T-helper 2 cell treated with Interferon-gamma antibody and Interleukin-4, amounts not matched to agents 100 ng/mL and 5 ng/mL, for 36 hours (primary cell): ENCODE data around the gene C1orf105. TPM values are rescaled to one million over a fixed set of nuclear protein-coding genes. Genes with fewer than 3 reads are reported as not detected.
"Not testable (repeated sequence)": the region's sequence is repeated elsewhere in the genome, so short reads cannot be mapped to it uniquely, and the experiment has no call there.

Experiments
- intact Hi-C: fragments of 100-400 bp; cut with micrococcal nuclease; formaldehyde crosslinking; loops from one replicate; pipeline ENCODE4 v1.15.1; 2023
- total RNA-seq: library from RNA; stranded (reverse); gene quantifications from 2 replicates; pipeline ENCODE4 v1.2.3, GENCODE V29; 2022

Gene C1orf105
- total RNA-seq, 1 donor from 2014 or later, result not detected

DNA sequence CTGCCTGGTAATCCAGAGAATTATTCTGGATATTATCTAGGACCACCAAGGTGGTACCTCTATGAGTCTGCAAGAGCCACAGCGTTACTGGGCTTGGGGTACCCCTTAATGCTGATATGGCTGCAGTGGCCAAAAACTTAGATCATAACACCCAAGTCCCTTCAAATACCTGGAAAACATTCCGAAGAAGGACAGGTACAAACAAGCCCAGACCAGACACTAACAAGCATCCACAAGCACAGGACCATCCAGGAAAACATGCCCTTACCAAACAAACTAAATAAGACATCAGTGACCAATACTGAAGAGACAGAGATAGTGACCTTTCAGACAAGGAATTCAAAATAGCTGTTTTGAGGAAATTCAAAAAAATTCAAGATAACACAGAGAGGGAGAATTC, 2.9 kb downstream of the C1orf105 start:
- intact Hi-C loops, result no loop called here

DNA sequence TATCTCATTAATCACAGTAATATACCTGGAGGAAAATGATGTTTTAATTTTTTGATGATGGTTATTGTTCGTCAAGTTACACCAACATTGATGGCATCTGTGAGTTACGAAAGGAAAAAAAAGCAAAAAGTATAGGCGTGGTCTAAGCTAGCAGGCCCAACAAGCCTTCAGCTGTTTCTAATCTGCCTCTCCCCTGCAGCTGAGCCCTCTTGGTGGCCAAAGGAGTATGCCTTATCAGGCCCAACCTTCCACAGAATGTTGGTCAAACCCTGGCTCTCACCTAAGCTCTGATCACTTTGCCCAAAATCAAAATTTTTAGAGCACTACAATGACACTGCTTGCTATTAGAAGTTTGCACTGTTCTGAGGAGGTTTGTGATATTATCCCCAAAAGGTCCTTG, 4.9 kb downstream of the C1orf105 start:
- intact Hi-C loops, result loop anchor here (5.0 kb wide), 1 partner anchor 643 kb away; the partner anchor contains the start of gene METTL13

DNA sequence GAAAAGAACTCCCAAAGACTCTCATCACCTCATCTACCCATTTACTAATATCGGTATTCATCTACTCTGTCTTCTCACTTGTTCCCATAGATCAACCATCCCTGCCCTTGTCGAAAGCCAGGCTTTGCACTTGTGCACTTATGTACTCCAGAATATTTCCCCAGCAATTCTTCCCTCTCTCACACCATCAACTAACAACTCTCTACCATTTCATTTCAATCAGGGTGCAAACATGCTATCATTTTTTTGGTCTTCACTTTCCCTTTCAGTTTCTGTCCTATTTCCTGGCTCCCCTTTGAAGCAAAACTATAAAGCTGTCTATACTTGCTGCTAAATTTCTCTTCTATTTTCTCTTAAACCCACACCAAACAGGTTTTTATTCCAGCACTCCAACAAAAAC, 6.7 kb downstream of the C1orf105 start:
- intact Hi-C loops, result loop anchor here (1.0 to 5.0 kb wide), 3 partner anchors 28 to 645 kb away; partner anchors contain the start of gene METTL13

DNA sequence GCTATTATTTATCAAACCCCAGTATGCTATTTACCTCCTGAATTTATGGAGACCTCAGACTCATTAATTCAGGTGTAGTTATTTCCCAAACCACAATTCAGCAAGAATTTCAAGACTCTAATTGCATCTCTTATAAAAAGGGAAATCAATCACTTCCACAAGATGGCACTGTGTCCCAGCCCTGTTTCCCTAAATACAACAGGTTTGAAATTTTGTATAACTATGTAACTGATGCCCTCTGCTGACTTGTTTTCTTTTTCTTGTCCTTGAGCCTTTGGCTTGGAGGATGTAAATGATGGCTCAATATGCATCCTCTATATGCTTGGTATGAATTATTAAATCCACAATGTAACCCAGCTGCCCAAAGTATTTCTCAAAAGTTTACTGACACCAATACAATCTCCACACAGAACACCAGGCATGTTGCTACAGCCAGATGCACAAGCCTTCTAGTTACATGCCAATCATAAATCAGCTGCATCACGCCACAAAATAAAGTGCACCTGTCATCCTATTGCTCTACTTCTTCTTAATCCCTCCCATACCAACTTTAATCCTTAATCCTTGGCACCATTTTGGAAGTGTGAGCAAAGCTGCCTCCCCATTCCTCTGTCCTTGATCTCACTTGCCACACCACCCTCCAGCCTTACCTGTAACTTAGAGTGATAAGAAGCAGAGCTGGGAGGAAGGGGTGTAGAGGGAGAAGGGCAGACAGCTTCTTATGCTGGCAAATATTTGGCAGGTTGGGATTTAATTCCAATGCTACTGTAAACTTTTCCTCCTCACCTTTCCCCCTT, 9.0 kb downstream of the C1orf105 start:
- intact Hi-C loops, result loop anchor here (1.0 to 5.0 kb wide), 5 partner anchors 15 to 647 kb away; partner anchors contain the start of genes METTL13 and PIGC

DNA sequence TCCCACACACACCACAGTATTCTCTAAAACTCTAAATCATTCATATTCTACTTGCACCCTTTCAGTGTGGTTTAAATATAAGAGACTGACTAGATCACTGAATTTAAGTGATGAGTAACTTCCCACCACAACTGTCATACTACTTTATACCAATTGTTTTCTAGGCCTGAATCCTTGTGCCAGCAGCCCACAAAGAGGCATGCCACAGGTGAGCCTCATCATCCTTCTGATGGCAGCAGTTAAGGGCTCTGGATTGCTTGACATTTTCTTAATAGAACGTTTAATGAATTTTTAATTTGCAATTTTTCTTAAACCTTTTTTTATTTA, 9.6 kb downstream of the C1orf105 start:
- intact Hi-C loops, result no loop called here

DNA sequence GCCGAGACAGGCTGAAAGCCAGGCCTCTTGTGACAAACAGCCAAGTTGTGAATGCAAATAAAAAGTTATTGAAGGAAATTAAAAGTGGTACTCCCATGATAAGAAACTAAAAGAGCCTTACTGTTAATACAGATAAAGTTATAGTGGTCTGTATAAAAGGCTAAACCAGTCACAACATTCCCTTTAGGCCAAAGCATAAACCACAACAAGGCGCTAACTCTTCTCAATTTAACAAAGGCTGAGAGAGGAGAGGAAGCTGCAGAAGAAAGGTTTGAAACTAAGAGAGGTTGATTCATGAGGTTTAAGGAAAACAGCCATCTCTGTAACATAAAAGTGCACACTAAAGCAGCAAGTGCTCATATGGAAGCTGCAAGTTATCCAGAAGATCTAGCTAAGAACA, 10.7 kb downstream of the C1orf105 start:
- intact Hi-C loops, result no loop called here

DNA sequence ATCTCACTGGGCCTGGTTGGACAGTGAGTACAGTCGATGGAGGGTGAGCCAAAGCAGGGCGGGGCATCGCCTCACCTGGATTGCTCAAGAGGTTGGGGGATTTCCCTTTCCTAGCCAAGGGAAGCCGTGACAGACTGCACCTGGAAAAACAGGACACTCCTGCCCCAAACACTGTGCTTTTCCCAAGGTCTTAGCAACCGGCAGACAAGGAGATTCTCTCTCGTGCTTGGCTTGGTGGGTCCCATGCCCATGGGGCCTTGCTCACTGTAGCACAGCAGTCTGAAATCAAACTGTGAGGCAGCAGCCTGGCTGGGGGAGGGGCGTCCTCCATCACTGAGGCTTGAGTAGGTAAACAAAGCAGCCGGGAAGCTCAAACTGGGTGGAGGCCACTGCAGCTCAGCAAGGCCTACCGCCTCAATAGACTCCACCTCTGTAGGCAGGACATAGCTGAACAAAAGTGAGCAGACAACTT, 11.3 kb downstream of the C1orf105 start:
- intact Hi-C loops, result no loop called here

DNA sequence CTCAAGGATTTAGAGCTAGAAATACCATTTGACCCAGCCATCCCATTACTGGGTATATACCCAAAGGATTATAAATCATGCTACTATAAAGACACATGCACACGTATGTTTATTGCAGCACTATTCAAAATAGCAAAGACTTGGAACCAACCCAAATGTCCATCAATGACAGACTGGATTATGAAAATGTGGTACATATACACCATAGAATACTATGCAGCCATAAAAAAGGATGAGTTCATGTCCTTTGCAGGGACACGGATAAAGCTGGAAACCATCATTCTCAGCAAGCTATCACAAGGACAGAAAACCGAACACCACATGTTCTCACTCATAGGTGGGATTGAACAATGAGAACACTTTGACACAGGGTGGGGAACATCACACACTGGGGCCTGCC, 16.7 kb downstream of the C1orf105 start:
- intact Hi-C loops, result not testable (repeated sequence)

DNA sequence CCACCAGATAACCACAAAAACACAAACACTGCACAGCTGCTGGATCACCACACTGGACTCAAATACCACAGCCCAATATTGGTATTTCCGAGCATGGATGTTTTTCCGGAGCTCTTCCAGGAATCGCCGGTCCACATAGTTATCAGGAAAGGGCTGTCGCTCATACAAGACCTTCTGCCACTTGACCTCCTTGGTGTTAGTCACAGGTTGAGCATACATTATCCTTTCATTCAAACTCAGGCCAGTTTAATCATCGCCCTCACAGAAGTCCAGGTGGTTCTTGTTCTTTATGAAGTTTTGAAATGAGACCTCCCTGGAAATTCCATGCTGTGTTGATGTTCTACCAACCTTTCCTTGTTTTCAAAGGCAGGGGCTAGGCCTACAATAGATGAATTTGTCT, 21.9 kb downstream of the C1orf105 start:
- intact Hi-C loops, result loop anchor here (5.0 kb wide), 2 partner anchors 45 to 660 kb away; partner anchors contain the start of gene METTL13

DNA sequence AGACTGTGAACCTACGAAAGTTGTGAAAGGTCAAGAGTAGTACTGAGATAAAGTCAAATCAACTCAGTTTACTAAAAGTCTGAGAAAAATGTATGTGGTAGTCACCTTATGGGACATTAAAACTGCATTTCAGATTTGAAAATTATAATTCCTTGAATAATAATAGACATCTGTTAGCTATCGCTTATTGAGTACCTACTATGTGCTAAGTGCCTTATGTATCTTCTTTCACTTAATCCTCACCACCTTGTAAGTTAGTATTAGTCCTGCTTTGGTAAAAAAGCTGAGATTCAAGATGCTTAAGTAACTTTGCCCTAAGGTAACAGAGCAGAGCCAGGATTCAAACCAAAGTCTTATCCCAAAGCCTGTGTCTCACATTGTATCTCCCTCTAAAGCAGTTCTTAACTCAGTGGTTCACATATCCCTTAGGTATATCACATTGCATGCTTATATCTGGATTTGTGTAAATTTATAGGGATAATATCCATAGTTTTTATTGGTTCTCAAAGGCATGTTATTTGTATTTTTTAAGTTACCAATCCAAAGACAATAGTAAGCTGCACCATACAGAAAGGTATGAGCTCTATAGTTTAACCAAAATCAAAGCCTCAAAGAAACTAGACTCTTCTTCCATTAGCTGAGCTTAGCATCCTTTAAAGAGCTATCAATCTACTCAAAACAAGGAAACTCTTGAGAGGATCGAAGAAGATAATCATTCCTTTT, 22.5 kb downstream of the C1orf105 start:
- intact Hi-C loops, result loop anchor here (5.0 kb wide), 2 partner anchors 46 to 661 kb away; partner anchors contain the start of gene METTL13

DNA sequence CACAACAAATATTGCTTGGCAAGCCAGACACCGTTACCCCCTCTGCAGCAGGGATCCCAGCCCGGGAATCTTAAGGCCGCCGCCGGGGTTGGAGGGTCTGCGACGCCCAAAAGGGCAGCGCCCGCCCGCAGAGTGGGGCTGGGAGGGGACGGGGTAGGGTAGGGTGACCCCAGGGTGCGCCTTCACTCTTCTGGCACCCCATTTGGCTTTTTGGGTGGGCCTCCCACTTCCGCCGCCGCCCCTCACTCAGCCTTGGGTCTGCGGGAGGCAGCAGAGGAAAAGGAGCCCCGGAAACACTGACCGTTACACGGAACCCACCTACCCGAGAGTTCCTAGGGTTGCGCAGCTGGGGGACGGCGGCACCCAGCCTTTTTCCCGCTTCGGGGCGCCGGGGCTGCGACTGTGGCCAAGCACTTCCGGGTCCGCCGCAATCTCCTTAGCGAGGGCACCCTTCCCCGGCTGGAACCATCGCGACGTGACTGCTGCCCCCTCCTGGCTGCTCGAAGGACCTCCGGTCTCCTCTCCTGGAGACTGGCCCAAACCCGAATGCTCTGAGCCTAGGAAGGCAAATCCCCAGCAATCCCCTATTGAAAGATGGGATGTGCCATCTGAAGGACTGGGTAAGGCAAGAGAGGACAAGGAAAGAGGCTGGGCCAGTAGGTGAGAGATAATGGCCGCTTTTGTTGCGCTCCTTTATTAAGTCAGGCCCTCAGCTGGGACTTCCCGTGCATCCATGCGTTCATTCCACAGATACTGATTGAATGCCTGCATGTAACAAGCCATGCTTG, 23.4 kb downstream of the C1orf105 start, which contains the start of gene PIGC:
TSS of gene PIGC (minus strand) at position 404 of the 788 bp plus-strand sequence. CDS start 1,447 bp downstream, outside the sequence.
- intact Hi-C loops, result loop anchor here (1.0 to 5.0 kb wide), 6 partner anchors 15 to 662 kb away; partner anchors contain the start of gene METTL13

DNA sequence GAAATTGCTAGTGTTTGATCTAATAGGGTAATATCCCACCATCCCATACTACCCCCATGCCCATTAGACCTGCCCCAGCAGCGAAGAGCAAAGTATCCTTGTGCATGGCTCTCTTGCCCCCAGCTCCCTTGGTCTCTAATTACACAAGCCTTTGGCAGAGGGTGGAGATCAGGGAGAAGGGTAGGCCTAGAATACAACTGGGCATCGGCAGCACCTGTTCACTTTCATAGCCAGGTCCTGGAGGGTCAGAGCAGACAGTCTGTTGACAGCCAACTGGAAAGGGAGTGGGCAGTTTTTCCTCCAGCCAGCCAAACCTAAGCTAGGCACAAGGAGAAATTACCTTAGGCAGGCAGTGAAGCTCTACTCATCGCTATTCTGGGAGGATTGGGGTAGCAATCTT, 26.1 kb downstream of the C1orf105 start:
- intact Hi-C loops, result no loop called here

DNA sequence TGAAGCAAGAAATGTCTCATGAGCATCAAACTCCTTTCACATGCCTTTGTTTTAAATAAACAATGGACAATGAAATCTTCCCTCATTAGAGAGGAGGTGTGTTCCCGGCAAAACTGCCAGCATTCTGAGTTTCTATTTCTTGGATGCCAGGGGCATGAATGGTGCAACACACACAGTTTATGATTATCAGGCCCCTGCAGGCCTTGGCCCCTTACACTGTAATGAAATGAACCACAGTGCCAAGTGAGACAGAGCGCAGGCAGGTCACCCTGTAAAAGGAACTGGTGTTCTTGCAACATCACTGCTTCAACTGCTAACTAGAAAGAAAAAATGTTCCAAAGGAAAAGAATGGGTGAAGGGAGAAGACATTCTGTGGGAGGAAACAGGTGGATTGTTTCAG, 27.2 kb downstream of the C1orf105 start:
- intact Hi-C loops, result no loop called here

DNA sequence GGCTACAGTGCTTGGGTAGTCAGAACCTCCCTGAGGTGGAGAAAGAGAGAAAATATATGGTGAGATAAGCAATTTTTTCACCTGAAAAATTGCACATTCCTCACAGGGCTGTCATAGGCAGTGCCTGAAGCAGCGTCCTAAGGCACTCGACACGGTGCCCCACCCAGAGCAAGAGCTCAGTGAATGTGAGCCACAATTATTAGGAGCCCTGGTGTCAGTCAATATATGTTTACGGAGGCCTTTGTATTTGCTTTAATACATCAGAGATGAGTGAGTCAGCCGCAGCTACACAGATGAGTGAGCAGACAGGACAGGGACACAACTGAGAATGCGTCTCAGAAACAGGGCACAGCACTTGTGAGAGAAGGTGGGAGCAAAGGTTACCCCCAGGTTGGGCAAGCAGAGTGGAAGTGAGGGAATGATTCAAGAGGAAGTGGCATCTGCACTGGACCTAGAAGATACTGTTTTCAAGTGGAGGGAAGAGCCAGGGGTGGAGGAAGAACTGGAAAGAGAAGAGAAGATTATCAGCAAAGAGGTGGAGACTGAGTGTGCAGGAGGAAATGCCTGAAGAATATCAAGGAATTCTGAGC, 28.6 kb downstream of the C1orf105 start:
- intact Hi-C loops, result no loop called here

DNA sequence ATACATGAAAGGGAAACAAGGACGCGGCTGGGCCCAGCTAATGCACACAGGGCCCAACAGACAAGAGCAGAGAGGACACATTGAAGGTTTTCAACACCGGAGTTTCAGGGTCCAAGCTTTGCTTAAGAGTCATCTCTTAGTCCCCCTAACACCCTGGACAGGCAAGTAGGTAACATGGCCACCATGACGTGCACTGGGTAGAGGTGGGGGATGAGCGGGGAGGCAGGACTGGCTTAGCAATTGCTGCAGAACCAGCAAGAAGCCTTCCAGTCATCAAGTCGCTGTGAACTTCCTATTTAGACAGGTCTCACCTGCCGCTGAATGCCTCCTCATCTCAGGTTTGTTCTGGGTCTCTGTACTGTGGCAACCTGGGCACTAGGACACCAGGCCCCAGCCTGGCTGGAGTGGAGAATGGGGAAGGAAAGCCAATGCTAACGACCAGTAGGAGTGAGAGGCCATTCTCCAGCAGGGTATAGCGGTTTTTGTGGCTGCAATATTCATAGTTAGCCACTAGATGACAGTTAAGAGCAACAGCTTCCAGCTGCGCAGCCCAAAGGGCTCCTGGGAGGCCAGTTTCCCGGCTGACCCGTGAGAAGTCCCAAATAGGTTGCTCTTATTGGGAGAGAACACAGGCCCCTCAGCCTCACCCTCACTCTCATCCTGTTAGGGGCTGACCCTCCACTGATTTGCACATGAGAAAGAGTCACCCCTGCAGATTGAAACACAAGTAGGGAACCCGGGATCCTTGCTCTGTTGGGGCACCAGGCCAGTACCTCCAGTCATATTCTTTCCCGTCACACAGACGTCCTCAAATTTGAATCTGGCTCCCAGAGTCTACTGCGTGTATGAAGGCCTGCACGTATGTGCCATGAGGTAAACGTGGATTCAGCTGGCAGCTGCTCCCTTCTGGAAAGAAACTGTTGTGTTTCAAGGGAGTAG, 29.4 kb downstream of the C1orf105 start:
- intact Hi-C loops, result loop anchor here (1.0 to 2.0 kb wide), 4 partner anchors 82 to 279 kb away; no protein-coding TSS in a partner anchor

DNA sequence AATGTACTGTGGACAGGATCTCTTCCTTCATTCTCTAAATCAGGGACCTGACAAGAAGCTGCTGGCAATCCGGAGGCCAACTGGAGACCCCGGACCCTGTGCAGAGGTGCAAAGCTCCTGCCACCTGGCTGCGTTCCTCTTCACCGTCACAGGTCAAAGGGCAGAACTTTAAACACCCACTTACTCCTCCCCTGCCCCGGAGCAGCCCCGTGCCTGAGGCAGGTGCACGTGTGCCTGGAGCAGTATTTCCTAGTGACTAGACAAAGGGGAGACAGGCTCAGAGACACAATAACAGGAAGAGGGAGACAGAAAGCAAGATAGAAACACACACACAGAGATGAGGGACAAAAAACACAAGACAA, 30.0 kb downstream of the C1orf105 start:
- intact Hi-C loops, result loop anchor here (1.0 to 2.0 kb wide), 4 partner anchors 82 to 278 kb away; no protein-coding TSS in a partner anchor

DNA sequence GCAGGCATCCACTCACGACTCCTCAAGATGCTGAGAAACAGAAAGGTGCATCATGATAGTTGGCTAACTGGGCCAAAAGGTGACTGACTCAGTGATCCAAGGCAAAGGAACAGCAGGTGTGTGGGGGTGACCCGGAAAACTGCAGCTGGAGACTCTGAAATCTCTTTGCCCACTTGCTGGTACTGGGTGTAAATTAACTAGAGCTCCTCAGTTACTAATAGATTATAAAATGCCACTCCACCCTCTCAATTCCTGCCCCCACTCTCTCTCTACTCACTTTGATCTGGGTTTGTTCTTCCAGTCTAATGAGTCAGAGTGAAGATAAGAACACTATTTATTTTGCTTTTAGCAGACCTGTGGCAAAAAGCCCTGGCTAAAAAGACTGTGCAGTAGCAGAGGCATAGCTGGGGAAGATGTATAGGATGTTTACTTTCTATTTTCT, 30.5 kb downstream of the C1orf105 start:
- intact Hi-C loops, result loop anchor here (2.0 kb wide), 2 partner anchors 268 to 278 kb away; no protein-coding TSS in a partner anchor

DNA sequence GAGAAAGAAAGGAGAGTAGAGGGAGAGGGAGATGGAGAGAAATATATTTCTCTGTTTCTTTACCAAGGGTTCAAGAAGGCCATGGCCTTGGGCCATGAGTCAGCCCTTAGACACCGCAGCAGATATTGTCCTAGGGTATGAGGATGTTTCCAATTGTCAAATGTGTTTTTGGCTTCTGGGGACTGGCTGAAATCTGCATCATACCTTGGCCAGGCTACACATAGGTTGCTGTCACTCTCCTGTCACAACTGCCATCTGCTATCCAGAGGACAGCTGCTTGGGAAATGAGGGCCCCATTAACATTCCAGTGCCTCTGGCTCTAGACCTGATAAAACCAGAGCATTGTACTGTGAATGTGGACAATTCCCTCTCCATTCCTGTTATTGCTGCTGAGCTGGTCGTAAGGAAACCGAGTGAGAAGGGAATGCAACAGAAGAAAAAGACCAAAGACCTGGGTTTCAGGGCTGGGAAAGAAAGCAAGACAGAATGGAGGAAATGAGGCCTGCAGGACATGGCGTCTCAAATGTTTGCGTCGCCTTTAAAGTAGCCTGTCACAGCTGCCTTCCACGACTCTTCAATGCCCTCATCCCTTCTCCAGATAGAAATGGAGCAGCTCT, 32.2 kb downstream of the C1orf105 start:
- intact Hi-C loops, result no loop called here

DNA sequence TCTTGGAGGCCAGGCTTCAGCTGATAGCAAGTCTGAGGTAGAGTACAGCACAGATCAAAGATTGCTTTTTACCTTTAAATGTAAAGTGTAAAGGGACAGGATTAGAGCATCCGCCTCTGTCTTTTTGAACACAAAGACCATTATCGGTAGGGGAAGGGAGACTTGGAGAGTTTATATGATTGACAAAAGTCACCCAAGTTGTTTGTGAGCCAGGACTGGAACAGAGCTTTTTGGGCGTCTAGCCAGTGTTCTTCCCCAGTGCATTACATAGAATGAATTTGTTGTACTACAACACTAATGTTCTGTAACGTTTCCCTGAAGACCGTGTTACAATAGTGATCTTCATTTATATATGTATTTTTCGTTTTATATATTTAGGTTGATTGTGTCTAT, 32.7 kb downstream of the C1orf105 start:
- intact Hi-C loops, result no loop called here
